ENCODE measurements around the gene SOX3.

The SOX3 gene

DNA sequence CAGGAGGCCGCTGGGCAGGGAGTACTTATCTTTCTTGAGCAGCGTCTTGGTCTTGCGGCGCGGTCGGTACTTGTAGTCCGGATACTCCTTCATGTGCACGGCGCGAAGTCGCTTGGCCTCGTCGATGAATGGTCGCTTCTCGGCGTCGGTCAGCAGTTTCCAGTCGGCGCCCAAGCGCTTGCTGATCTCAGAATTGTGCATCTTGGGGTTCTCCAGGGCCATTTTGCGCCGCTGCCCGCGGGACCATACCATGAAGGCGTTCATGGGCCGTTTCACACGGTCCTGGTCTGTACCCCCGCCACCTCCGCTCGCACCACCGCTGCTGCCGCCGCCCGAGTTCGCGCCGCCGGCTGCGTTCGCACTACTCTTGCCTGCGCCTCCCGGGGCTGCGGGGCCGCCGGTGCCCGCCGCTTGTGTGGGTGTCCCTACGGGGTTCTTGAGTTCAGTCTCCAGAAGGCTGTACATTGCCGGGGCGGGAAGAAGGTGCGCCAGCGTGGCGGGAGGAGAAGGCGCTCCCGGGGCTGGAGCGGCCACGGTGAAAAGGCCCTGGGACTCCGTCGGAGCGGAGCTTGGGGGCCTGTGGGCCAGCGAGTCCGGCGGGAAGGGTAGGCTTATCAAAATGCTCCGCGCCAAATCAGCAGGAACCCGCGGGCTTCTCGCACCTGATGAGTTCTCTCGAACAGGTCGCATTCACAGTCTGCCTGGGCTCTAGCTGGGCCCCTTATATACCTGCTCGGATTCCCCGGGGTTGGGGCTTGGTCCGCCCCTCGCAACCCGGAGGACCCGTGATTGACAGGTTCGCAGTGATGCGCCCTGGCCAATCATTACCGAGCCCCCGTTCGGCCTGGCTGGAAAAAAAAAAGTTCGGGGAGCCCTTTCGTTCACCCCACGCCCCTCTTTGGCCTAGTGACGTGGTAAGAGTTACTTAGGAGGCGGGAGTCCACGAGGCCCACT lies at the start of gene SOX3:
Gene SOX3, minus strand, starts transcription at position 699 of the 954 bp plus-strand sequence. Its CDS starts 9 bp downstream, at position 690.
- no peak for DNase-seq (ENCODE audit: low read depth, low spot score)

DNA sequence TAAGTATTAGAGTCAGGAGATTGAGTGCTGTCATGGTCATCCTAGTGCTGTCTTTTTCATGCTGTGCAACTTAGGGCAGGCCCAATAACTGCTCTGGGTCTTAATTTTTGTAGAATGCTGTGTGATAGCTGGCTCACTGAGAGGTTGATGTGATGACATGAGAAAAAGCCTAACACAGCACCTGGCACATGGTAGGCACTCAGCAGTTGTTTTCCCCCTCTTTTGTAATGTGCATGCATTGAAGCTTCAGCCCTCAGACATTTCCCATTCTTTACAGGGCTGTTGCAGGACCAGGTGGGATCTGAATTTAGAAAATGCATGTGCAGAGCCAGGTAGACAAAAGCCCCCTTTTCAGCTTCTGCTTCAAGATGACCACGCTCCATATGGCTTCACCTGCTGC lies 44.1 kb upstream of the SOX3 start:
- DNase-seq (ENCODE audit: low read depth, low spot score) = no peak

DNA sequence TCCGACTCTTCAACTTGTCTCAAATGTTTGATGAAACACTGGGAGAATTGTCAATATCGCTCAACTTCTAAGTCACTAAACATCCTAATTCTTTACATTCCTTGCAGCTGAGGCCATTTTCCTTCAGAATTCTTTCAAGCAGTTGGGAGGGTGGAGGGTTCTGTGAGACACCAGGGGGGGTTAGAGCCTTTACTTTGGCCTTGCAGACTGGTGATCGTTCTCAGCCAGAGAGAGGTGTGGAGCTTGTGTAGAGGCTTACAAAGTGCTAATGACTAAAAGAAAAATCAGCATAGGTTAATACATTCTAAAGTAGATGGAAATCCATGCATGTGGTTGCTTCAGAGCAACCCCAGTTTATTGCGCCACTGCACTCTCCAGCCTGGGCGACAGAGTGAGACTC lies 21.3 kb upstream of the SOX3 start:
- DNase-seq (ENCODE audit: low read depth, low spot score) = no peak

DNA sequence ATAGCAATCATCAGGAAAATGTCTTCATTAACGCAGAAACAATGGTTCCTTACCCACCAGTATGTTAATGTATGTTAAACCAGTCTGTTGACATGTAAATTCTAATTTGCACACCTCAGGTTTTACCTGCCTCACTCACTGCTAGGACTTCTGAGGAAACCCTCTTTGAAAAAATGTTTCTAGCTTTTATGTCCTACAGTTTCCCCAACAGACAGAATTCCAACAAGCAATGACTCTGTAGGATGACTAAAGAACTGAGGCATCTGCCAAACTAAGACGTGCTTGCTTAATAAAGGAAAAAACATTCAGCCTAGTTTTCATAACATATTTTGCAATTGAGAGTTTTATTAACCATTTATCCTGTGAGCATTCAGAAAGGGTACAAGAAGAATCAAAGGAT lies 20.6 kb upstream of the SOX3 start:
- no peak for DNase-seq (ENCODE audit: low read depth, low spot score)

DNA sequence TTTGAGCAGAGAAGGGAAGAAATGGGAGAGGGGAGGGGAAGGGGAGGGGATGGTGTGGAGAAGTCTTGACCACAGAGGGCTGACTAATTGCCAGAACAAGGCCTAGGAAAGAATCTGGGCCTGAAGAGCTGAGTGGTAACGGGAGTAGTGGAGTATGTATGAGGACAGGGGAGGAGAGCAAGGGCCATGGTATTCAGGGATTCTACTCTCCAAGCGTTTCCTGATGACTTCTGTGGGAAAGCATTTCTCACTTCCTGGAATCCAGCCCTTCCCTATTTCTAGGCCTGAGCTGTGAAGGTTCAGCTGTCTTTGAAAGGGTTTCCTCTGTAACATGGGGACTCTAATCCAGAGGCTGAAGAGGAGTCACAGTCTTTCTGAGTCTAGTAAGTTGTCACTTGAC lies 19.7 kb upstream of the SOX3 start:
- DNase-seq (ENCODE audit: low read depth, low spot score) = no peak

DNA sequence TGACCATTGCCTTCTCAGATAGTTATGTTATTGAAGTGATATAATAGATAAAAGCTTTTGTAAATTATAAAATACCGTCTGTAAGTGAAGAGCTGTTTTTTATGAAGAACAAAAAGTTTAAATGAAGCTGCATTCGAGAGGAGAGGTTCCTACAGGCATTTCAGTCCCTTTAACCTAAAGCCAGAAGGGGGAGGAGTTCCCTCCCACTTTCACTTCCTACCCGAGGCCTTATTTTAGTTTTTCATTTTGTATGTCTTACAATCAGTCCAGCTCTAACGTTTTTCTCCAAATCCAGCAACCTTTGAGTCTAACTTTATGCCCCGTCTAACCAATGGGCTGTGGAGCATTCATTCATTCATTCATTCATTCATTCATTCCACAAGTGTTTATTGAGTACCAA lies 16.5 kb upstream of the SOX3 start:
- no peak for DNase-seq (ENCODE audit: low read depth, low spot score)

DNA sequence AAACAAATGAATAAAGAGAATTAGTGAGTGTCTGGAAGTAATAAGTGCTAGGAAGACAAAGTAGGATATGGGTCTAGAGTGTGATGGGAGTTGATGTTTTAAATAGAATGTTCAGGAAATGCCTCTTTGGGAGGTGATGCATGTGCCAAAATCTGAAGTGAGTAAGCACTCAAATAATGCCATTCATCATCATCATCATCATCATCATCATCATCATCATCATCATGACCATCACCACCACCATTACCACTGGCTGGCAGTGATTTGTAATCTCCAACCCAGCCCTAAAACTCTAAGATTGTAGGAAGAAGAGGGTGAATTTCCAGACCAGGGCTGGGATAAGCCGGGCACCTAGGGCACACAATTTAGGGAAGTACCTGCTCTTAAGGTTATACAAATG lies 9.7 kb upstream of the SOX3 start:
- DNase-seq (ENCODE audit: low read depth, low spot score) = no peak

DNA sequence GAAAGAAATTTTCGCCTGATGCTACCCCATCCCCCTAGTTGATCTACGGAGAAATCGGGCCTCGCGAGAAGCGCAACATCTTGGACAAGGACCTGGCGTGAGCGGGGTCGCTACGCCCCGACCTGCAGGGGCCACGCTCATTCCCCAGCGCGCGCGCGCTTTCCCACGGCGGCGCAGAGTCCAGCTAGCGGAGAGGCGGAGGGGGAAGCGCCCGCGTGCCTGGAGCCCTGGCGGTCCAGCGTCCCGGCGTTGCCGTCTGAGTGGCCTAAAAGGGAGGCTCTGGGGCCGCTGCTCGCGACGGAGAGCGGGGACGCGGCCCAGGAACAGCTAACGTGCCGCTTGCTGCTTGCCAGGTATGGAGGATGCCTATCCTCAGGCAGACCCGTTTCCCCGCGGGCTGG lies 6.0 kb upstream of the SOX3 start:
- DNase-seq (ENCODE audit: low read depth, low spot score) = no peak

DNA sequence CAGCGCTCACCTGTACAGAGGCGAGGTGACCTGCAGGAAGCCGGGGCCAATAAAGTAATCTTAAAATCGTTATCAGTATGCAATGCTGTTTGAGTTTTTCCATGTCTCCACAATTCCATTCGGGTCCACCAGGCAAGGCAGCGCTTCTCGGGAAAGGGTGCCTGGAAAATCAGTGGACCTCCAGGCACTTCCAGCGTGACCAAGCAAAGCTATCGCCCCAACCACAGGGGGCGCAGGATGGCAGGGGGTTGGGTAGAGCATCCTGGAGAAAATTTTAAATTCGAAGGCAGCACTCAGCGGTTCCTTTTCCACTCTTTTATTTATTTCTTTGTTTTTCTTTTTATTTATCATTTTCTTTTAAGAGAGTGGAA lies 5.4 kb upstream of the SOX3 start:
- DNase-seq (ENCODE audit: low read depth, low spot score) = no peak

DNA sequence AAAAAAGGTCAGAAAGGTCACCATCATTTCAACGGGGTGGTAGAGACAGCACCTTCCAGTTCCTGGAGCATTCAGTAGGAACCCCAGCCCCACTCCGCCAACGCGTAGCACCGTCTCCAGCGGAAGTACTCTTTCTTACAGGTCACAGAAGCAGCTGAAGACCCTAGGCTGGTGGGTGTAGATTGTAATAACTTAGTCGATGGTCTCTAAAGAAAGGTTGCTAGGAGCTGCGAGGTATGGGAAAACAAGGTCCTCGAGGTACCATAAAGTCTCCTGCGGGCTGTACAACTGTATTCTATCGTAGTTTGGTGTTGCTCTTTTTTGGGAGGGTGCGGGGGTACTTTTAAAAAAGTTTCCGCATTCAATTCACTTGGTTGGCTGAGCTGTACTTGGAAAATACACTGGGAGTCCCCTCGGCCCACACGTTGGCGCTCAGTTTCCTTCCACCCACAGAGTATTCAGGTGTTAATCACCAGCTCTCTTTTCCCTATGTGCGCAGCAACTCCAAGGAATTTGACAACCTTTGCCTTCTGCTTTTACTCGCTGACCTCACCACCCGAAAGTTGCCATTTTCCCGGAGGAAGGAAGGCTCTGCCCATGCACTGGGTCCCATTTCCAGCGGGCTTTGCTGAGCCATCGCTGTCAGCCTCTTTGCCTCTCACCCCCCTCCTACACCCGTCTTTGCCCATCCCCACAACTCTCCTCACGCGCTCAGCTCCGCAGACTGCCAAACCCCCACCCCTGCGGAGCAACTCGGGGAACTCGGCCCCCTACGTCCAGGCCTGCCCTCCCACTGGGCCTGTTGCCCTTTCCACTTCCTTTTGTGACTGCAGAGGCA lies 4.8 kb upstream of the SOX3 start:
- DNase-seq (ENCODE audit: low read depth, low spot score) = no peak

DNA sequence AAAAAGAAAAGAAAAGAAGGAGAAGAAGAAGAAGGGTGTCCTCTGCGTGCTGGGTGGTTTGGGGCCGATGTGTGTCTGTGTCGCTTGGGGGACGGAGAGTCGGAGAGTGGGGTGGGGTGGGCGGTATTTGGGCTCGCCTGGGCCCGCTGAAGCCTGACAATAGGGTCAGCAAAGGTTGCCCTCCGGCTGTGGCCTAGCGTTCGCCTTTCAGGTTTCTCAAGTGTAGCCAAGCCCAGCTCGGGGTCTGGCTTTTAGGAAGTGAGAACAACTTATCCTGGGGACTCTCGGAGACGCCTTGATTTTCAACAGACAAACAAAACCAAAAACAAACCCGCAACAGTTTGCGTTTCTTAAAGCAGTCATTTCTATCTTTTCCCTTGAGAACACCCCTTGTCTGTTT lies 4.1 kb upstream of the SOX3 start:
- no peak for DNase-seq (ENCODE audit: low read depth, low spot score)

DNA sequence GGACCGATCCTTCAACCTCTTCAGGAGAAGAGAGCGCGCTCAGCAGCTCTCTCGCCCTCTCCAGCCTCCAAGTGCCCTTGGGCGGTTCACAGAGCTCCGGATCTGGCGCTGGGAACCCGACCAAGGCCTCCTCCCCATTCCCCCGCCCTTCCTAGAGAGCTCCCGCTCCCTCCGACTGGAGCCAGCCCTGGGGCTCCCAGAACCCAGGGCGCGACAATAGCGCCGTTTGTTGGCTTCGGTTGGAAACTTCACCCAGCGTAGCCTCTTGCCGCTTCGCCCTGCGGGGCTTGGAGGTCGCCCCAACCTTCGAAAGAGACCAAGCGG lies 3.1 kb upstream of the SOX3 start:
- DNase-seq (ENCODE audit: low read depth, low spot score) = no peak

DNA sequence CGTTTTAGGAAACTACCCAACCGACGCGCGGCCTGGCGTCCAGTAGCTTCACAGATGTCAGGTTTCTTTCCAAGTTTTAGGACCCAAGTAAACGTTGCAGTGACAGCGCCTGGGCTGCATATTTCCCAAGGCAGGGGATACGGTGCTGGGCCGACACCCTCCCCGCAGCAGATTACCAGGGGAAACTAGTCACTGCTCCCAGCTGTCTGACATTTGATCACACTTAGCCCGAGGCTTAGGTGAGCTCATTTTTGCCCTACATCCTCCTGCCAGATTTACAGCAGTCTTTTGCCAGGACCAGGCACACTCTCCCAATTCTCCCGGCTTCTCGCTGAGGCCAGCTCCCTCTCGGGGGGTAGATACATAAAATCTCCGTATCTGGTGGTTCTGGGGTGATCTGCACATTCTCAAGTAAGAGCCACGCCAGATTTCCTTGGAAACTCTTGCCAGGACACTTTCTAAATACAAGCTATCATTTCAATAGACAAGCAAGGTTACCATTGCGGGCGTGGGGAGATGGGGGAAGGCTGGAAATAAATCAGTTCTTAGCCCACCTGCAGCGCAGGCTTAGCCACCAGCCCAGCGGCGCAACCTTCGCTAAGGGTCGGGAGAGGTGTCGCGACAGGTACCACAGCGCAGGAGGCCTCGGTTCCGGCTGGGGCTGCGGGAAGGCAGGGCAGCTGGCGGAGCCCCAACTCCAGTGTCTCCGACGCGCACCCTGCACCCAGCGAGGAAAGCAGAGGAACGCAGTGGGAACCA lies 2.5 kb upstream of the SOX3 start:
- DNase-seq (ENCODE audit: low read depth, low spot score) = no peak

DNA sequence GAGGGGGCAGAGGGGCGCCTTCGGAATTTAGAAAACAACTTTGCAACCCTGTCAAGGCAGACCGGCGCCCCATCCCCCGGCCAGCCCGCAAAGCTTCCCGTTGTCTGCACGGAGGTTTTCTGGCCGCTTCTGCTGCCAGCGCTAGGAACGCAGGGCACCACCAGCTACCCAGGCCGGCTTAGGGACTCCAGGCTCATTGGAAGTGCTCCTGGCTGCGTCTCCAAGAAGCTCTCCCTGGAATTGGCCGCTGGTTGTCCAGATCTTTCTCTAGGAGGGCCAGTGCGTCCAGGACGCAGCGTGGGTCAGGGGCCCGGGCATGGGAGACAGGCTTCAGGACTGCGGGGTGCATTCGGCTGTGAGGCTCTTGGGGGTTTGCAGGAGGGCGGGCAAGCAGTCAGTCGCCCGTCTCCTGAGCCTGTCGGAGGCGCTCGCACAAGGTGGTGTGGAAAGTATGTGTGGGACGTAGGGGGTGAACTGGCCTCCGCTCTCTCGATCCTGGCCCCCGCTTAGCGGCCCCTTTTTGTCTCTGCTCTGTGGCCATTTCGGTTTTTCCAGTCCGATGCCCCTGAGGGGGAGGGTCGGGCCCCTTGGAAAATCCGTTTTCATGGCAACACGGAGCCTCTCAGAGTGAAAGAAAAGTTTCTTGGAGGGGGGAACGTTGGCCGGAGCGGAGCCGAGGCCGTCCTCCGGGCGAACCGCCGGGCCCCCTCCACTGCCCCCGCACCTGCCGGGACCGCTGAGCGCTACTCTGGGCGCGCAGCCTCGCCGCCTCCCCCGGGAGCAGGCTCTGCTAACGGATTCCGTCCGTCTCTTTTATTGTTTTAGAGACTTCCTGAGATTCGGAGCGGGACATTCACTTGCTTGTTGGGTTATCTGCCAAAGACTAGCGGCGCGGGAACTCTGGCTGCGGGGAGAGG lies 810 bp upstream of the SOX3 start:
- no peak for DNase-seq (ENCODE audit: low read depth, low spot score)

DNA sequence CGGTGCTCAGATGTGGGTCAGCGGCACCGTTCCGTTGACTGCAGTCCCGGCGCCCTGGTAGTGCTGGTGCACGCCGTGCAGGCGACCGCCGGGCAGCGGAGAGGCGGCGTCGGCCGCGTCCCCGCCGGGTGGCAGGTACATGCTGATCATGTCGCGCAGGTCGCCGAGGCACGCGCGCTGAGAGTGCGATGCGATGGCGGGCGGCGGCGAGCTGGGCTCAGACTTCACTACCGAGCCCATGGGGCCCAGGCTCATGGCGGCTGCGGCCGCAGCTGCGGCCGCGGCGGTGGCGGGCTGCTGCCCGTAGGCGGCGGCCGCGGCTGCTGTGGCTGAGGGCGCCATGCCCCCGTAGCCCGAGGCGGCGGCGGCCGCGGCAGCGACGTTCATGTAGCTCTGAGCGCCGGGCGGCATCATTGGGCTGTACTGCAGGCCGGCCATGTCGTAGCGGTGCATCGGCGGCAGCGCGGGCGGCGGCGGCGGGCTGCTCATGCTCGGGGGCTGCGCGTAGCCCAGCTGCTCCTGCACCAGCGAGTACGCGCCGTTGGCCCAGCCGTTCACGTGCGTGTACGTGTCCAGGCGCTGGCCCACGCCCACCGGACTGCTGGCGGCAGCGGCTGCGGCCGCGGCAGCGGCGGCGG lies 1.0 kb downstream of the SOX3 start:
- no peak for DNase-seq (ENCODE audit: low read depth, low spot score)

DNA sequence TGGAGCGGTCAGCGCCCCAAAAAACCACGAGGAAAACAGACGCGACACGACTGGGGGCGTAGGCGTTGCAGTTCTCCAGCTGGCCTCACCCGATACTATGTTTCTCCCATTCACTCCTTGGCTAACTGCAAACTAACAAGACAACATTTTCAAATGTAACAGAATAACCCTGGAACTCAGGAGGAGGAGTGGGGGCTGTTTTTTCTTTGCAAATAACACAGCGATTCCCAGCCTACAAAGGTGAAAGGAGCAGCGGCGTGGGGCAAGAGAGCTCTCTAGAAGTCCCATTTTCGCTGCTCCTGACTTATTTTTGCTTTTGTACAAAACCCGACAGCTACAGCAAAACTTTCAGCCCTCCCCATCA lies 1.6 kb downstream of the SOX3 start:
- no peak for DNase-seq (ENCODE audit: low read depth, low spot score)

DNA sequence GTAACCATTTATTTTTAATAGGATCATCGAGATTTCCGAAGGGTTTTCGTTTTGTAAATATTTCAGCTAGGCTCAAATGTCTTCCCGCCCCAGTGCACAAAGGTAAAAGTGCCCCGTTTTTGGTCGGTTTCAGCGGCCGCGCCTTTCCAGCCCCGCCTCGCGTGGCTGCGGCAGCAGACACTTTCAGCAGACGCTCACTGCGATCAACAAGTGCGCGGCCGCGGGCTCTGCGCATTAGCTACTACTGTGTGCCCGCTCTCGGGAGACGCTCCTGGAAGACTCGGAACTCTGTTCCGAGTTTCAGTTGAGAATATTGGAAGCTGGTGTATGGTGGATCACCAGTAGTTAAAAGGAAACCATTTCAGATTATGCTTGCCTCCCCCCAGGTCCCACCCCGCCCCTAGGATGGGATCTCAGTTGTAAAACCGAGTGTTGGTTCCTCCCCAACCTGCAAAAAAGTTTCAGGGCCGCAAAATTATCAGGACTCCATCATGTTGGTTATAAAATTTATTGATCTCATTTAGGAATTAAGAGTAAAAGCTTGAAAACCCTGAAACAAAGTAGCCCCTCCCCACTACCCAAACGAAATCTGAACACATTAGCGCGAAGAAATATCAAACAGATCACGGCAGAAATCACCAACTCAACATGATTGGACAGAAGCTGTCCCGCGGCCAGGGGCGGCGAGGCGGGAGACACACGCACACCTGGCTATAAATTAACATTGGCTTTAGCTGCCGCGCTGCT lies 2.2 kb downstream of the SOX3 start:
- DNase-seq (ENCODE audit: low read depth, low spot score) = no peak

DNA sequence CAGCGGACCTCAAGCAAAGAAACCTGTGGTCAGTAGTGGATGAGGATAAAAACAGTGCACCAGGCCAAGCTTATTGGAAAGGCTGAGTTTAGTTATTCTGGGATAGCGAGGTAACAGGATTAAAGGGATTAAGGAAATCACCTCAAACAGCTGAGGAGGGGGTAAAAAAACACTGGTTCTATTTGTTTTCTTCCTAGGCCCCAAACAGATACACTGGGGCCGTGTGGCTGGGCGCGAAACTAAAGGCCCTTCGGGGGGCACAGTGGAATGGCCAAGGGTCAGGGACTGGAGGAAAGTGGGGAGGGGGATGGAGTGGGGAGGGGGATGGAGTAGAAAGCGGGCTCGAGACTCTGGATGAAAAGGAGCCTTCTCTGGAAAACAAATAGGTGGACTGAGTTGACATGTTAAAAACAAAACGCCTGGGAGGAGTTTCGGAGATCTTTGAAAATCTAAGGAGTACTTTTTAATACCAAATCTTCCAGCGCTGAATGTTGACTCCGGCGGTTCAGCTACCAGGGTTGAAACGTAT lies 2.9 kb downstream of the SOX3 start:
- DNase-seq (ENCODE audit: low read depth, low spot score) = no peak

DNA sequence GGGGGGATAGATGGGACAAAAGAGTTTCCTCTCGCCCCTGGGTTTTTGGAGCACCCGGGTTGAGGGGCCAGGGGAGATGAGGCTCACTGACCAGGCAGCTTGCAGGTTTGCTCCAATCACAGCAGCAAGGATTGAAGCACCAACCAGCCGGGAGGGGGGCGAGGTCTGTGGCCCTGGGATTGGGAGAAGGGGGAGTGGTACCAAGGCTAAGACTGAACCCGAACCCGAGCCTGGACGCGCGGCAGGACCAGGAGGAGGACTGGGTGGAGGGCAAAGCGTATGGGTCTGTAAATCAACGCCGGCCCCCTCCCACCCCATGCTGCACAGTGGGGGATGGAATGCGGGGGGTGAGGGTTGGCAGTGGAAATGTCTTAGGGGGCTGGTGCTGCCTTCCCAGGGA lies 3.5 kb downstream of the SOX3 start:
- DNase-seq (ENCODE audit: low read depth, low spot score) = no peak

DNA sequence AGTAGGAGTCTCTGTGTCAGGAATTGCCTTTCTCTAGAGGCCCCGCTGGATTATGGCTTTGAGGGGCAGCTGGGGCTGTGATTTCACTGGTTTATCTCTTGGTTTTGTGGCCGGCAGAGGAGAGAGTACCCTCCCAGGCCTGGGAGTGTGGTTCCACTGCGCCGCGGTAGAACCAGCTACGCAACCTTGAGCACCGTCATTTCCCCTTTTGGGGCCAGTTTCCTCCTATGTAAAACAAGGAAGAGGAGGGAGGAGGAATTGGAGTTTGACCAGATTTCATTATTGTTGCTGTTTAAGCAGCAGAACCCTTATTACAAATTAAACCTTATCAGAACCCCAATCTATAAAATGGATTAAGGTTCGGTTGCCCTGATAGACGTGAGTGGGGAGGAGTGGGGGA lies 4.4 kb downstream of the SOX3 start:
- DNase-seq (ENCODE audit: low read depth, low spot score) = no peak

Data from iPS DF 19.7 (cell line).